ENCODE data around the gene TMCC1.
"Not testable (repeated sequence)": the region's sequence is repeated elsewhere in the genome, so short reads cannot be mapped to it uniquely, and the experiment has no call there.

TMCC1 gene

DNA sequence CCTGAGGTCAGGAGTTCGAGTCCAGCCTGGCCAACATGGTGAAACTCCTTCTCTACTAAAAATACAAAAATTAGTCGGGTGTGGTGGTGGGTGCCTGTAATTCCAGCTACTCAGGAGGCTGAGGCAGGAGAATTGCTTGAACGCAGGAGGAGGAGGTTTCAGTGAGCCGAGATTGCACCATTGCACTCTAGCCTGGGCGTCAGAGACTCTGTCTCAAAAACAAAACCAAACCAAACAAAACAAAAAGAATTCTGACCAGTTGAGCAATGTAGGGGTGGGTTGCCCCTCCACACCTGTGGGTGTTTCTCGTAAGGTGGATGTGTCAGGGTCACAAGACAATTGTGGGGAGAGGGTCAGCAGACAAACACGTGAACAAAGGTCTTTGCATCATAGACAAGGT, 252.5 kb downstream of the TMCC1 start:
- not testable (repeated sequence) for DNase-seq

DNA sequence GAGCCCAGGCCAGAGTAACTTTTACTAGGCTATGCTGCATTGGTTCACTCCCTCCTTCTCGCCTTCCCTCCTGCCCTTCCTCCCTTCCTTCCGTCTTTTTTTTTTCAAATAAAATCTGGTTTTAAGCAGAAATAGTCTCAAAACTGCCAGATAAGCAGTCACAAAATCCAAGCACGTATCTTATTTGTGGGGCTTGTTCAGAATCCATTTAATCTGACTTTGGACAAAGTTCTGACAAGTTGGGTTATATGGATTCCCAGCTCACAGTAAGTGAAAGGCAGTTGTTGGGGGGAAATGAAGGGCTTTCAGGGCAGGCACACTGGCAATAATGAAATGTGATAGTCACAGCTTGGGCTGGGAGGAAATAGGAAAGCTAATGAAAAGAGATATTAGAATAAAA, 255.0 kb downstream of the TMCC1 start:
- peak; percentile 28 for DNase-seq

DNA sequence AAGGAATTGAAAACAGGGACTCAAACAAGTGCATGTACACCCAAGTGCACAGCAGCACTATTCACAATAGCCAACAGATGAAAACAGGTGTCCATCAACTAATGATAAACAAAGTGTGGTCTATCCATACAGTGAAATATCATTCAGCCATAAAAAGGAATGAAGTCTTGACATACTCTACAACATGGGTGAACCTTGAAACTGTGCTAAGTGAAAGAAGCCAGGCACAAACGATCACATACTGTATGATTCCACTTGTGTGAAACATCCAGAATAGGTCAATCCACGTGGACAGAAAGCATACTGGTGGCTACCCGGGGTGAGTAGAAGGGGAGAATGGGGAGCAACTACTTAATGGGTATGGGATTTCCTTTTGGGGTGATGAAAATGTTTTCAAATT, 257.4 kb downstream of the TMCC1 start:
- no peak for DNase-seq

DNA sequence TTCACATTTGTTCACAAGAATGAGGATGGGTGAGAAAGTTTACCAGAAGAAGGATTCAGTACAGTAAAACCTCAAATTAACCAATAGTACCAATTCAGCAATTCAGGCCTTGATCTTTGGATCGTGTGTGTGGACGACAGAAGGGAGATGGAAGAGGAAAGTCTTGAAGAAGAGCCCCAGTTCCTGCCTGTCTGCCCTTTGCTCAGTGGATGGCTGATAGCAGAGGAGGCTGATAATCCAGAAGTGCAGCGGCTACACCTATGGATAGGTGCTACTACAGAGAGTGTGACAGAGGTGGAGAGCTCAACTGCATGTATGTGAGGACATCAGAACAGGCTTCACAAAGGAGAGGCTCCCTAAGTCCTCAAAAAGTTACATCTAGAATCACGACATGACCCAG, 257.9 kb downstream of the TMCC1 start:
- no peak for DNase-seq

DNA sequence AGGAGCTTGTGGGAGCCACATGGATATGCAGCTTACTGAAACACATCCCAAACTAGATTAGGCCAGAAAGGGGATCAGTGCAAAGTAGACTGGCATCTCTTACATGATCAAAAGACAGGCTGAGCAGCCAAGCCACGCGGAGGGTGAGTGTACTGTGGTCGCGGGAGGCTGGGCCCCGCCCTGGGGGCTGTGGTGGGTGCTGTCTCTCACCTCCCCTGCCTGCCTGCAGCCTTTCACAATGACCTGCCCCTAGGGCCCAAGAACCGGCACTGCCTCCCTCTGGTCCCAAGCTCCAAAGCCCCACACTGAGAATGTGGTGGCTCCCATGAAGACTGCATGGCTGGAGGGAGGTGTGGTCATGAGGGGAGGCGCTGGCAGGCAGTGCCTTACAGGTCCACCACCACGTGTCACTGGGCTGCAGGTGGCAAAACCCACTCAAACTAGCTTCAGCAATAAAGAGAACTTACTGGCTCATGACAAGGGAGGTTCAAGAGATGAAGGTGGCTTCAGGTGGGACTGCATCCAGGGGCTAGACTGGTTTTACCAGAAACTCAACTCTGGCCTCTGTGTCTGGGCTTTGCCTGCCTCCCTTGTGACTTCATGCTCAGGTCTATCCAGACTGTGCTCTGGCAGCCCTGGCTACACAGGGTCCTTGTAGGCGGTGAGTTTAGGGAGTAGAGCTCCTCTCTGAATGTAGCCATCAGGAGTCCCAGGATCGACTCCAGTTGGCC, 259.6 kb downstream of the TMCC1 start:
- DNase-seq: no peak

DNA sequence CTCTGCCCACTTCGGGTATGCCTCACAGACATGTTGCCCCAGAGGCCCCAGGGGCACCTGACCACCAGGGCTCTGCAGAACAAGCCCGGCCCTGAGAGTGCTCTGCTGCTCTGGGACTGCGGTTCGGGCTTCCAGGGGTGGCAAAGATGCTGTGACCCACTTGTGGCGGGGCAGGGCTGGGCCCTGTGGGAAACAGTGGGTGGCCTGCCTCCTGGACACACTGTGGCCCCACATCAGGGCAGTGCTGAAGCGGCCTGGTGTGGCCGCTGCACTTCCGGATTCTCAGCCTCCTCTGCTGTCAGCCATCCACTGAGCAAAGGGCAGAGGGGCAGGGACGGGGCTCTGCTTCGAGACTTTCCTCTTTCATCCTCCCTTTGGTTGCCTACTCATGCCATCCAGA, 260.5 kb downstream of the TMCC1 start:
- no peak for DNase-seq

DNA sequence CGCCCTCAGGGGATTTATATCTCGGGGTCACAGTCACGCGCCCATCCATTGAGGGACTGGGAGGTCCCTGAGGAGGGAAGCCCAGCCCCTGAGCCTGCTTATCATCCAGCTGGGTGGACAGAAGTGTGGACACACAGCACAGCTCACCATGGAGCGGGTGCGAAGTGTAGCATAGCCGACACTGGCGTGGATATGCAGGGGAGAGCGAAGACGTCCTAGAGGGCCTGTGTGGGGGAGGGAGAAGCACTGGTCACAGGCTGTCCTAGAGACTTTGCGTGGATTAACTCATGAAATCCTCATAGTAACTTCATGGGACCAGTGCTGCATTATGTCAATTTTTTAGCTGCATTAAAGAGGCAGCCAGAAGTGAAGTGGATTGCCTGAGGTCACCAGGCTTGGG, 261.0 kb downstream of the TMCC1 start:
- no peak for DNase-seq

DNA sequence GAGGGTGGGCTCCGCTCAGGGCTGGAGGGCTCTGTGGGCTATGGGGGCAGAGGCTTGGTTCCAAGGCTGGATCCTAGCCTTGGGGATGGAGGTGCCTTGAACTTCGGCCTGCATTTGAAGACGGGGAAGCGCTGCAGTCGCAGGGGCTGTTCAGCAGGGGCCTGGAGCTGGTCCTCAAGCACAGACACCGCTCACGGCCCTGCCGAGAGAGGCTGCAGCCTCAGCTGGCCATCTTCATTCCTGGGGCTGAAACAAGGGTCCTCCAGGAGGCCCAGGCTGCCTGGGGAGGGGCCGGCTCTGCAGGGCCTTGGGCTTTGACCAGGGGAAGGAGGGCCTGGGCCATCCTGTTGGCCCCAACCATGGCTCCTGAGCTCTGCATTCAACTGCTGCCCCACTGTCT, 261.5 kb downstream of the TMCC1 start:
- DNase-seq: no peak

DNA sequence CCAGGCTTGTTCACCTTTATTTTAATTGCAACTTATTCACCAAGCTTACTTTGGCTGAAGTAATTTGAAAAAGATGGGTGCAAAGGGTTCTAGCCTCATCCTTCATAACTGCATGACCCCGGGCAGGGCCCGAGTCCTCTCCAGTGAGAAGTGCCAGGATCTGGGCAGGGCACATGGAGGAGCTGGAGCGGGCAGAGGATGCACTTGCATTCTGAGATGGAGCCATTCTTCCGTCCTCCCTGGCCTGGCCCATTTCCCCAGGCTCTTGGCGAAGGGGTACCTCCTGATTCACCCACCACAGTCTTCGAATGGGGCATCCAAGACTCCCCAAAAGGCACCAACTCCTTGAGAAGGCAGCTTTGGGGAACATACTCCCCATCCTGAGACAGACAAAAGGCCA, 264.5 kb downstream of the TMCC1 start:
- no peak for DNase-seq

DNA sequence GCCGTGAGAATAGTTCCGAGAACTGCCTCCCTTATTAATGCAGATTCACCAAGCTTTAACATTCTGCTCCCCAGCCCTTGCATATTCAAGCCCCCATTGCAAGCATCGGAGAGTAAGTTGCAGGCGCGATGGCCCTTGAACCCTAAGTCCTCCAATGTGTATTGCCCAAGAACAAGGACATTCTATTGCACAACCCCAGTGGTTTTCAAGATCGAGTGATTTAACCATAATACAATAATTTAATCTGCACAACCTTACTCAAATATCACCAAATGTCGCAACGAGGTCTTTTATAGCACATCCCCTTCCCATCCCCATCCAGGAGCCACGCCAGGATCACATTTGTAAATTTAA, 265.4 kb downstream of the TMCC1 start:
- no peak for DNase-seq

DNA sequence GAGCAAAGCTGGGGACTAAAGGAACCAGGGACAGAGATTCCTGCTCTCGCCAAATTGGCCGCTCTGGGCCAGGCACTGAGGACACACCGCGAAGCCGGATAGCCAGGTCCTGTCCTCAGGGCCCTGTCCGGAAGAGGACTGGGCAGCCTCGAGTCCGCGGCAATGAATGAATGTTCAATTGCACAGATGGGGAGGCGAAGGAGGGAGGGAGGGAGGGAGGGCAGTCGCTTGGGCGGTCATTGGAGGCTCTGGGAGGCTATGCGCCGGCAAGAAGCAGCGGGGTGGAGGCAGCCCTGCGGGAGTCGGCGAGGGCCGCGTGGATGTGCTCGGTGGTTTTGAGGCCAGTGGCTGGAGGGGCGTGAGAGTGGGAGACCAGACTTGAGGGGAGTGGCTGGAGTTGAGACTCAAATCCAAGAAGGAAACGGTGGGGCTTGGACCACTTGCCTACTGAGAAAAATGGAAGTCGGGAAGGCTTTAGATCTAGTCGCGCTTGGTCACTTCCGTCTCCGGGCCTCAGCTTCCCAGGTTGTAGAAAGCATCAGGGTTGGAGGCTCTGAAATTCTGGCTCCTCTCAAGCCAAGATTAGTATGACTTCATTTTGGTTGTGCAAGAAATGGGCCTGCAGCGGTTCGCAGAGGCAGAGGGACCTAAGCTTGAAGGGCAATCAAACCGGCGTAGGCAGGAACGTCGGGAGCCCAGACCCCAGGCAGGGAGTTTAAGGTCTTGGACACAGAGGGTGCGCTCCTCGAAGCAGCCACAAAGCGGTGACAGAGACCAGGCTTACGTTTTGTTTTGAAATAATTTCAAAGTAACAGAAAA, 266.0 kb downstream of the TMCC1 start:
- peak; percentile 35 for DNase-seq

DNA sequence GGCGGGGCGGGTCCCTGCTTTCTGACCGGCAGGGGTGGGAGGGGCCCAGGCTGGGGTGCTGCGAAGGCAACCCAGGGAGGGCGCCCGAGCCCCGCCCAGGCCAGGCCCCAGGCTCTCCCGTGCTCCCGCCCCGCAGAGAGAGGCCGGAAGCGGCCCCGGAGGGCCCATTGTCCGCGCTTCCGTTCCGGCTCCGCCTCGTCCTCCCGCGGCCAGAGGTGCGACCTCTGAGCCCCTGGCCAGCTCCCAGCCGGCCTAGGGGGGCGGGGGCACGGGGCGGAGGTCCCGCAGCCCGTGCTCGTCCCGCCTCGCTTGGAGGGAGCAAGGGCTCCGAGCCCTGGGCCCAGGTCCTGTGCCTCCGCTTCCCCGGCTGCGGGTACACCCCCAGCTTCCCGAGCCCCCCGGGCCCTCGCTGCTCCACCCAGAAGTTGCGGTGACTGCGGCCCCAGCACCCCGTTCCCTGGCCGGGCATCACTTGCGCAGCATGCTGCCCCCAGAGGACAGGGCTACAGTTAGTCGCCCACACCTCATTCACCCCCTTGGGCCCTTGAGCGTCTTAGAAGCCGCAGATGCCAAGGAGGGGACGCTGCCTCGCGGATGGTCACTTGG, 266.7 kb downstream of the TMCC1 start:
- DNase-seq: no peak

DNA sequence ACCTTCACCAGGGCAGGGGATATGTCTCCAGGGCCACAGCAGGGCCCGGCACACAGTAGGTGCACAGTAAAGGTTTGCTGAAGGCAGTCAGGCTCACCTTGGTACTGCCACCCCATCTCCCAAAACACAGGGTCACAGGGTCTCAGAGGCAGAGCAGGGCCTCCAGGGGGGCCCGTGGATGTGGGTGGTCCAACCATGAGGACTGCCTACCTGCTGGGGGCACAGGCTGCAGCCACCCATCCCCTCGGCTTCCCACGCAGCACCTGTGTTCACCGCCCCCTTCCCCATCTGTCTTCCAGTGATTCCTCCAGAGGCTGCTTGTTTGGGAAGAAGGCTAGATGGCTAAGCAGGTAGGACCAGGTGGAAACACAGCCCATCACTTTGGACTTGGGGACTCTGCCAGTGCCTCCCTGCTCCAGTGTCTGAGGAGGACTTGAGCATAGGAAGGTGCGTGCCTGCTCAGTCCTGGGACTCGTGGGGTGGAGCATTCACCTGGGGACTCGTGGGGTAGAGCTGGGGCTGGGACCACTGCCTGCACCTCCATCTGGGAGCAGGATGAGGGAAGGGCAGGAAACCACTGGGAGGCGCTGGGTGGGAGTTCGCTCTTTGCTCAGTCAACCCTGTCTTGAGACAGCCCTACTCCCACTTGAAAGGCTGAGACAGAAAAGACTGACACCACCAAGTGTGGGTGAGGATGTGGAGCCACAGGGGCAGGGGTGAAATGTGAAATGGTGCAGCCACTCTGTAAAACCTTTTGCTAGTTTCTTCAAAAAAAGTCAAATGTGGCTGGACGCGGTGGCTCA, 268.2 kb downstream of the TMCC1 start:
- no peak for DNase-seq

DNA sequence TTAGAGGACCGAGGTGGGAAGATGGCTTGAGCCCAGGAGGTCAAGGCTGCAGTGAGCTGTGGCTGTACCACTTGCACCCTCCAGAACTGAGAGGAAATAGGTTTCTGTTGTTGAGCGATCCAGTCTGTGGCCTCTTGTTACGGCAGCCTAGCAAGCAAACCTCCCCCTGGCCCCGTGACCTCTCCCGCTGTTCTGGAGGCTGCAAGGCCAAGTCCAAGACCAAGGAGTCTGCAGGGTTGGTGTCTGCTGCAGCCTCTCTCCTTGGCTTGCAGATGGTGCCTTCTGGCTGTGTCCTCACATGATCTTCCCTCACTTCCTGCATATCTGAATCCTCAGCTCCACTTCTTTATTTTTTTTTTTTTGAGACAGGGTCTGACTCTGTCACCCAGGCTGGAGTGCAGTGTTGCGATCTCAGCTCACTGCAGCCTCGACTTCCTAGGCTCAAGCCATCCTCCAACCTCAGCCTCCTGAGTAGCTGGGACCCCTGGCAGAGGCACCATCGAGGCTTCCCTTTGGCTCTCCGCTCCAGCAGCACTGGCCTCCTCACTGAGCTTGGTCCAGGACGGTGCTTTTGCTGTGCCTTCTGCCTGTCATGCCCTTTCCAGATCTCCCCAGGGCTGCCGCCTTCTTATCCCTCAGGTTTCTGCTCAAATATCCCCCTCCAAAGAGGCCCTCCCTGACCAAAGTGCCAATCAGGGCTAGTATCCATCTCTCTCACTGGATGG, 269.0 kb downstream of the TMCC1 start:
- DNase-seq: no peak

DNA sequence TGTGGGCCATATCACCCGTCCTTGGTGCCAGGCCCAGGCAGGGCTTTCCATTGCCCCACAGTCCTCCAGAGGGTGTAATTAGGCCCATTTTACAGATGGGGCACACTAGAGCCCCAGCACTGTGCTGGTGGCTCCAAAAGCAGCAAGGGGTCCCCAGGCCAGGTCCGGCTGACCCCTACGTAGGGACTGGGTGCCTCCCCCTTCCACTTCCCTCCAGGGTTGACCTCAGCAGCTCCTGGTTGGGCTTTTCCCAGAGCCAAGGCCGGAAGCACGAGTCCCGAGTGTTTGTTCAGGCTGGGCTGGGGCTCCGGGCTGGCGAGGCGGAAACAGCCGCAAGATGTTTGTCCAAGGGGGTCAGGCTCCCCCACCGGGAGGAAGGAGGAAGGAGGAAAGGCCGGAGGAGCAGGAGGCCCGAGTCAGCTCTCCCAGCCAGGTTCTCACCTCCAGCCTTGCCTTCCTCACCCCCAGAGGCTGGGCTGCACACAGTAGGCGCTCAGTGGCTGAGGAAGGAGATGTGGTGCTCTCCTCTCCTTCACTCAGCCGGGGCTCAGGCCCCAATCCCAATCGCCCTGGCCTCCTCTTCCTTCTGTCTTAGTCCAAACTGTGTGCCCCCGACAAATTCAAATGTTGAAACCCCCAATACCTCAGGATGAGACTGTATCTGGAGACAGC, 269.9 kb downstream of the TMCC1 start:
- no peak for DNase-seq

DNA sequence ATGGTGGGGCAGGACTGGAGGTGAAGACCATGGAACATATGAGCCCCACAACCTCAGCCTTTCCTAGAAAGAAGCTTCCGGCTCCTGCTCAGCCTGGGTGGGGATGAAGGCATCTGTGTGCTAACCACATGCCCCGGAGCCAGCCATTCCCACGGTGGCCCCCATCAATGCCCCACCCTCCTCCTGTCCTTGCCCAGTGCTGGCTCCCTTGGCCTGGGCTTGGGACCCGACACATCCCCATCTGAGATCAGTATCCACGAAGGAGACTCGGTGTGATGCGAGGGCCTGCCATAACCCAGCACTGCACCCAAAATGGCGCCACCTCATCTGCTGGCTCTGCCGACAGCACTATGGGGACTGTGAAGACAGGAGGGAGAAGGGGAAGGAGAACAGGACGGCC, 270.6 kb downstream of the TMCC1 start:
- DNase-seq: no peak

DNA sequence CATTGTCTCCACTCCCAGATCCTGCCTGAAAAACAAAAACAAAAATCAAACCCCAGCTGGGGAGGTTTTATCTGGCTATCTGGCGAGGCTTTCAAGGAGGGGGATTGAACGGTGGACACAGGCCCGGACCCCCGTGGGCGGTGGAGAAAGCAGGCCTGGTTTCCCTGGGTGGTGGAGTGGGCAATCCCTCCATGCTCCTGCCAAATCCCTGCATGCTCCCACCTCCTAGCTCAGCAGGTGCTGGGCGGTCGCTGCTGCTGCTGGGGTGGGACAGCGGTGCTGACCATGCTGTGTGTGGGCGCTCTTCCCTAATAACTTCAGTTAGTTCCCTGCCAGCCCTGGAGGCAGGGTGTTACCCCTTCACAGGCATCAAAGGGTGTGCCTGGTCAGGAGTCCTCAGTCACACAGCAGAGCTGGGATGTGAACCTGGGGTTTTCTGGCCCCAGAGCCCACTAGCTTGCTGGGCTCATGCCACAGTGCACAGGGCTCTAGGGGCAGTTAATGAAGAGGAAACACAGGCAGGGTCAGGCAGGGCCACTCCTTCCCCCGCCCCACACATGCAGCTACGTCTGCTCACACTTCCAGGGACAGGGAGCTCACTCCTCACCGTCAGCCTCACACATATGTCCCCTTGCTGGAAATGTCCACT, 271.2 kb downstream of the TMCC1 start:
- no peak for DNase-seq

DNA sequence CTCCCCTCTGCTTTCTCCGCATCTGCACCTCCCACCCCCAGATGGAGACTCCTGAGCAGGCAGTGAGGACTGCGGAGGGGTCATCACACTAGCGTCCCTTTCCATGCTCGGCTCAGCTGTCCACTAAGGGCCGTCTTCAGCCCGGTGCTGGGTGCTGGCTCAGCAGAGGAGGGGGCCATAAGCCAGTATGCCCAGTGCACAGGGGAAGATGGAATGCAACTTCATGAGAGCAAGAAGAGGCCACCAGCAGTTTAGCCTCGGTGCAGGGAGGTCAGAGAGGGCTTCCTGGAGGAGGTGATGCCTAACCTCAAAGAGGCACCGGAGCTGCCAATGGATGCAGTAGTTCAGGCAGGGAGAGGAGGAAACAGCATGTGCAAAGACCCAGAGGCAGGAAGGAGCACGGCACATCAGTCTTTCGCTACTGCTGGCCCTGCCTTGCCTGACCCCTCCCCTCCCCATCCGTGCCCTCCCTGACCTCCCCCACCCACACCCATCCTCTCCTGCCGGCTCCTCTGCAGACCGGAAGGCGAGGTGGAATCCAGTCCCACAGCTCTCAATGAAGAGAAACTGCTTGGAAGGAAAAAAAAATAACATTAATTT, 271.8 kb downstream of the TMCC1 start:
- no peak for DNase-seq

DNA sequence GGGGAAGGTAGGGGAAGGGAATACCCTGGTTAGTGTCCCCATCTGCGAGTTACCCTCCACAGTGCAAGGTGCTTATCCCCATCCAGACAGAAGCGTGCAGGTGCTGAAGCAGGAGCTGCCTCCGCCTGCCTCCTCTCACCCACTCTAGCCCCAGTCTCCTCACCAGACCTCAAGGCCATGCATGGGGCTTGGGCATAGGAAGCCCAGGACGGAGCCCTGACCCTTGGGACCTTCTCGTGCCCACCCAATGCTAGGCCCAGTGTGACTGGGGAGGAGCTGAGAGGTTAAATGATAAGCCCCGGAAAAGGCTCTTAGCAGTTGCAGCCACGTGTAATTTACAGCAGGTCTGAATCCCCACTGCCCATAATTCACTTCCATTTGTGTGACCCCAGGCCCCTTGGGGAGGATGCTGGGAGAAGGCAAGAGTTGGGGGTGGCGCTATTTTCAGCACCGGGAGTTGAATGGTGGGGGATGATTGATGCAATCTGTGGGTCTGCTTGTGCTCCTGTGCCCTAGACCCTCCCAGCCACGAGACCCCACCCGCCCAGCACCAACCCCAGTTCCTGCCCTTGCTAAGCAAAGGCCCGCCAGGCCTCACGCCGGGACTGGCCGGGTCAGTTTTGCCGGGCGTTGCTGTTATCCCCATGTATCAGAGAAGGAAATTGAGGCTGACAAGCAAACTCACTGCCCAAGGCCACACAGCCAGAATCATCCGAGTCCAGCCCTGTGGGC, 272.5 kb downstream of the TMCC1 start:
- no peak for DNase-seq

DNA sequence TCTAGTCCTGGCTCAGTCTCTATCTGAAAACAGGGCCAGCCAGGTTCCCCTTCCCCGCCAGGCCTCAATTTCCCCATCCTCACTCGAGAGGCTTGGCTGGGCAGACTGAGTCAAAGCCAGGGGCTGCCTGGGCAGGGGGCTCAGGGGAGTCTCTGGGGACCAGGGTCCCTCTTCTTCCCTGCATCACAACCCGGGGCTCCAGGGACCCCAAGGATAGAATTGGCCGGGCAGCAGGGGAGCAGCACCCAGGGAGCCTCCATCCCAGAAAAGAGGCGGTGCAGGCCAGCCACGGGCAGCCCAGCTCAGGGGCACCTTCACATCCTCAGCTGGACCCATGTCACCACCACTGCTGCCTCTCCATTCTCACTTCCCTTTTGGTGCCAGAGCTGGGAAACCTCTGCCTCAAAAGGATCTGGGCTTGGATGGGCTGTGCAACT, 273.8 kb downstream of the TMCC1 start:
- no peak for DNase-seq

Measured in NCI-H526 treated with DMSO at 0.1 percent for 48 hours (cell line).